Fibroblast of lung (primary cell): ENCODE data around the gene PRKAG2. TPM values are rescaled to one million over a fixed set of nuclear protein-coding genes. Genes with fewer than 3 reads are reported as not detected.

Source experiments
- DNase-seq, 2 donors: peaks; one replicate each; pipeline versions ENCODE4 v3.0.0 to v3.0.0-alpha.2; 2010; ENCODE audit warnings: low read depth in 2 of 2
- H2AFZ ChIP-seq: 2 replicates; pipeline ENCODE4 v1.5.1; 2012; ENCODE audit warnings: low read length, control low read depth, inconsistent platforms
- H3K27ac ChIP-seq: 2 replicates; pipeline ENCODE4 v1.5.1; 2011; ENCODE audit warnings: low read length, control low read depth; ENCODE audit not compliant: insufficient read depth
- H3K27me3 ChIP-seq: 2 replicates; pipeline ENCODE4 v1.5.1; 2011; ENCODE audit warnings: mild to moderate bottlenecking, low read length; ENCODE audit not compliant: control insufficient read depth, insufficient read depth
- H3K36me3 ChIP-seq: 2 replicates; pipeline ENCODE4 v1.5.1; 2011; ENCODE audit warnings: low read length; ENCODE audit not compliant: control insufficient read depth, insufficient read depth
- H3K4me1 ChIP-seq: 2 replicates; pipeline ENCODE4 v1.5.1; 2011; ENCODE audit warnings: low read length; ENCODE audit not compliant: control insufficient read depth, insufficient read depth; ENCODE audit errors: extremely low read depth
- H3K4me2 ChIP-seq: 2 replicates; pipeline ENCODE4 v1.5.1; 2011; ENCODE audit warnings: low read length, control low read depth; ENCODE audit not compliant: insufficient read depth; ENCODE audit errors: extremely low read depth
- H3K4me3 ChIP-seq, 4 experiments: fragments of 200-600 bp in 1 of 4; sonication (generic) in 1 of 4; replicated peaks in 1 of 4; 2 replicates each; pipeline ENCODE4 v1.5.1; 2011 to 2016; ENCODE audit warnings: low read length in 4 of 4, low read depth in 3 of 4, mild to moderate bottlenecking in 3 of 4, control low read depth in 2 of 4, inconsistent platforms in 1 of 4, mixed read lengths in 1 of 4; ENCODE audit not compliant: insufficient read depth in 1 of 4; ENCODE audit errors: control extremely low read depth in 1 of 4
- H3K79me2 ChIP-seq: 2 replicates; pipeline ENCODE4 v1.5.1; 2012; ENCODE audit warnings: mild to moderate bottlenecking, low read length, inconsistent platforms; ENCODE audit not compliant: control insufficient read depth, insufficient read depth
- H3K9ac ChIP-seq: 2 replicates; pipeline ENCODE4 v1.5.1; 2011; ENCODE audit warnings: mild to moderate bottlenecking, low read length, control low read depth; ENCODE audit not compliant: insufficient read depth
- H3K9me3 ChIP-seq: 2 replicates; pipeline ENCODE4 v1.5.1; 2012; ENCODE audit warnings: low read depth, low read length; ENCODE audit not compliant: control insufficient read depth, insufficient read depth
- H4K20me1 ChIP-seq: 2 replicates; pipeline ENCODE4 v1.5.1; 2011; ENCODE audit warnings: low read length; ENCODE audit not compliant: control insufficient read depth, insufficient read depth; ENCODE audit errors: extremely low read depth
- CTCF ChIP-seq, 2 donors: IDR thresholded peaks in 1 of 2; conservative IDR thresholded peaks in 1 of 2; 1 replicate in 1 of 2; 2 replicates in 1 of 2; pipeline ENCODE4 v1.5.1; 2011 to 2012; ENCODE audit warnings: low read length in 2 of 2, control low read depth in 1 of 2, inconsistent platforms in 1 of 2, low read depth in 1 of 2, mild to moderate bottlenecking in 1 of 2
- EZH2 ChIP-seq: IDR thresholded peaks from 2 replicates; pipeline ENCODE4 v1.5.1; 2012; ENCODE audit warnings: low read length, control low read depth, mild to moderate bottlenecking; ENCODE audit errors: missing control alignments
- polyA plus RNA-seq, 2 donors: library from polyadenylated mRNA; depleted of rRNA in 1 of 2; stranded (reverse) in 1 of 2; unstranded in 1 of 2; fragments of >200 nt; gene quantifications; 2 replicates each; pipeline ENCODE4 v1.2.1, GENCODE V29; 2011 to 2012; ENCODE audit warnings: missing spikeins in 1 of 2
- total RNA-seq: library from RNA; depleted of rRNA; stranded (reverse); fragments of >200 nt; gene quantifications from 2 replicates; pipeline ENCODE4 v1.2.1, GENCODE V29; 2014

Gene PRKAG2
- total and polyA plus RNA-seq, 2 donors (not counting 1 experiment from before 2014, with no cell fraction given) = 11.9 to 56.7 TPM

DNA sequence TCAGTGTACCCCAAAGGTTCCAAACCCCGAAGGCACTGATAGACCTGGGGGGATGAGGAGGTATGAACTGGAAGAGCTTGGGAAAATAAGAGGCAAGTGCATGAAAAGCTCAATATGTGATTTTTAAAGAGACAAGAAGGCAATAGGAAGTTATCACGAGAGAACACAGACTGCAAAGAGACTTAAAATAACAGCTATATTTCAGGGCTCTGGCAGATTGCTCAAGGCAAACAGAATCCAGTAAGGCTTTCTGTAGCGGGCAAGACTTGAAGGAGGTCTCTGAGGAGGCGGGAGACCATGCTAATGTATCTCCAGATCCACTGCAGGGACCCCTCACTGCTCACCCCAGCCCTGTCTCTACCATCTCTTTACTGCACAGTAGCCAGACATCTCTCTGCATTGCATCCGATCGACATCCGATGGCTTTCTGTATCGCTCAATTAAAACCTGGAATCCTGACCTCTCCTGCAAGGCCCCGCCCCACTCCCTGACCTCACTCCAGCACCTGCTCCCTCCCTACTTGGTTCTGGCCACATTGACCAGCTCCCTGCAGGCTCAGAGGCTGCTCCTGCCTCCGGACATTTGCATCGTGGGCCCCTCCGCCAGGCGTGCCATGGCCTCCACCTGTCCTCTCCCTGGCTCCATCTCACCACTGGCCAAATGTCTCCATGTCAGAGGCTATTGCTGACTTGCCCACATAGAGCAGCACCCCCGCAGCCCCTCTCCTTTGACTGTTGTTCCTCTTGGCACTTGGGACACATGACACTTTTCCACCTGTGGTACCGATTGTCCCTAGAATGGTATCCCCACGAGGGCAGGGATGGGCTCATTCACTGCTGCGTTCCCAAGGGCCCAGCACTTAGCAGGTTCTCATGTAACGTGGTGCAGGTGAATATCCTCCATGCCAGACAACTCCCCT is 118.0 kb downstream of the PRKAG2 start:
- H3K4me2 ChIP-seq = no peak overlapping the region
- H4K20me1 ChIP-seq = no peaks in the 10 kb centered on the region
- H3K4me1 ChIP-seq = peaks cover 33% of the 10 kb centered on the region
- DNase-seq = no peak
- no peak overlapping the region for H2AFZ ChIP-seq
- H3K27me3 ChIP-seq = peaks cover 10% of the 10 kb centered on the region
- H3K9me3 ChIP-seq = no peaks in the 10 kb centered on the region
- TF ChIP-seq EZH2 = no peak
- no peak for TF ChIP-seq CTCF (conservative IDR thresholded peaks at IDR 0.05 in 1 of 2, IDR thresholded peaks at IDR 0.05 in 1 of 2; ENCODE audit: low read depth in 1 of 2, low read length in 2 of 2)
- no peak overlapping the region for H3K27ac ChIP-seq
- H3K36me3 ChIP-seq = no peaks in the 10 kb centered on the region
- H3K9ac ChIP-seq = no peak overlapping the region
- H3K4me3 ChIP-seq = no peak overlapping the region
- no peaks in the 10 kb centered on the region for H3K79me2 ChIP-seq

DNA sequence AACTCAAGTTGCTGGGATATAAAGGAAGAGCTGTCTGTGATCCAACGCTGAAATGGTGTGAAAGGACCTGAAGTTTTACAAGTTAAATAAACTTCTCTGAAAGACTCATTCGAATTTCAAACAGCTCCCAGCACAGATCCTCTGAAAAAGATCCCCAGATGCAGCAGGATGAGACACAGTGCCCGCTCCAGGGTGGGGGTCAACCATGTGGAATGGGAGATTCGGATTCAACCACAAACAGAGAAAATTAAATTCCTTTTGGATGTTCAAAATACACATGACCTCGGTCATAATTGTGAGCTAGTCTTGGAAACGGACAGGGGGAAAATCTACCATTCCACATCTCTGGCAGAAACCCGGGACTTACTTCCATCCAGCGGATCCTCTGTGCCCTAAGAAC is 119.6 kb downstream of the PRKAG2 start:
- Histone ChIP-seq H4K20me1 (no peaks in the 10 kb centered on the region), H3K9ac (no peak overlapping the region), H3K79me2 (no peaks in the 10 kb centered on the region), H3K4me3 (no peak overlapping the region), H2AFZ (no peak overlapping the region), H3K36me3 (no peaks in the 10 kb centered on the region), H3K4me2 (peak overlapping the region; percentile 56), H3K27ac (peak overlapping the region; percentile 78), H3K9me3 (no peaks in the 10 kb centered on the region), H3K27me3 (no peaks in the 10 kb centered on the region), H3K4me1 (peaks cover 33% of the 10 kb centered on the region)
- DNase-seq = peak; percentile 65 to 76
- TF ChIP-seq CTCF (conservative IDR thresholded peaks at IDR 0.05 in 1 of 2, IDR thresholded peaks at IDR 0.05 in 1 of 2; ENCODE audit: low read depth in 1 of 2, low read length in 2 of 2) (no peak), EZH2 (no peak)

DNA sequence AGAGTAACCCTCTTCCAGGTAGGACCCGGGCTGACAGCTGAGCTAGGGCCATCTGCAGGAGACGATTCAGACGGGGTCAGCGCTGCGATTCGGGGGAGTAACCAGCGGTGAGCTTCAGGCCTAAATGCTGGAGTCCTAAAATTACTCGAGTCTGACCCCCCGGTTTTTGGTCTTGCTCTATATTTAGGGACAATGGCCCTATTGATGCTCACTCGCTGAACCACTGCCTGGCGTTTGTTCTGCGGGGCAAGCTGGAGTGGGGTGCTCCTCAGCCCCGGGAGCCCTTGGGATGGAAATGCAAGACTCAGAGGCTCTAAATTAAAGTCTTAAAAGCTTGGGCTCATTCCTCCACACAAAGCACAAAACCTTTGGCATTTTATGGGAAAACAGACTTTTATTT is 120.0 kb downstream of the PRKAG2 start:
- H3K27ac ChIP-seq = peak overlapping the region; percentile 78

More for the DNA sequence above, 120.0 kb downstream of the PRKAG2 start:
- Histone ChIP-seq H3K36me3 (no peaks in the 10 kb centered on the region), H3K4me1 (peaks cover 33% of the 10 kb centered on the region), H4K20me1 (no peaks in the 10 kb centered on the region), H3K4me3 (no peak overlapping the region), H3K27me3 (no peaks in the 10 kb centered on the region), H3K4me2 (no peak overlapping the region), H3K79me2 (no peaks in the 10 kb centered on the region), H3K9ac (no peak overlapping the region), H2AFZ (no peak overlapping the region), H3K9me3 (no peaks in the 10 kb centered on the region)
- TF ChIP-seq CTCF (conservative IDR thresholded peaks at IDR 0.05 in 1 of 2, IDR thresholded peaks at IDR 0.05 in 1 of 2; ENCODE audit: low read depth in 1 of 2, low read length in 2 of 2) (no peak), EZH2 (no peak)
- DNase-seq = no peak
